HL-60/S4 treated with phorbol 12-myristate 13-acetate at 8.2 ng/mL for 4 days and 3 days (cell line): ENCODE data around the gene SEPTIN1.
"Not testable (repeated sequence)": the region's sequence is repeated elsewhere in the genome, so short reads cannot be mapped to it uniquely, and the experiment has no call there.

Experiments used
- in situ Hi-C: fragments of 300-500 bp; cut with MboI; formaldehyde crosslinking; loops from 2 replicates; pipeline ENCODE4 v1.15.0; 2022; ENCODE audit warnings: low sequenced_read_pairs

Gene SEPTIN1

GRCh38 chr16:30406795-30407101, 24.4 kb upstream of the SEPTIN1 start:
- in situ Hi-C loops, result no loop called here

GRCh38 chr16:30401768-30402425, 19.5 kb upstream of the SEPTIN1 start:
- in situ Hi-C loops, result no loop called here

GRCh38 chr16:30399435-30400186, 17.2 kb upstream of the SEPTIN1 start:
- in situ Hi-C loops, result no loop called here

GRCh38 chr16:30398661-30399434, 16.5 kb upstream of the SEPTIN1 start:
- in situ Hi-C loops, result no loop called here

GRCh38 chr16:30397776-30398660, 15.7 kb upstream of the SEPTIN1 start:
- in situ Hi-C loops, result no loop called here

- in situ Hi-C loops, result no loop called here
Observed at GRCh38 chr16:30397056-30397455, 14.7 kb upstream of the SEPTIN1 start.

GRCh38 chr16:30396627-30397026, 14.3 kb upstream of the SEPTIN1 start:
- in situ Hi-C loops, result not testable (repeated sequence)

- in situ Hi-C loops, result no loop called here
Observed at GRCh38 chr16:30395992-30396585, 13.7 kb upstream of the SEPTIN1 start.

- in situ Hi-C loops, result no loop called here
Observed at GRCh38 chr16:30395155-30395991, 13.0 kb upstream of the SEPTIN1 start, which contains the start of gene ZNF48. Gene ZNF48 (plus strand): TSS chr16:30395420. CDS start chr16:30395795, 375 bp downstream.

- in situ Hi-C loops, result no loop called here
Observed at GRCh38 chr16:30394592-30395154, 12.3 kb upstream of the SEPTIN1 start.

- in situ Hi-C loops, result no loop called here
Observed at GRCh38 chr16:30383521-30383920, 1.2 kb upstream of the SEPTIN1 start.

- in situ Hi-C loops, result no loop called here
Observed at GRCh38 chr16:30381291-30382041, 895 bp downstream of the SEPTIN1 start.

GRCh38 chr16:30380803-30381208, 1.6 kb downstream of the SEPTIN1 start:
- in situ Hi-C loops, result no loop called here

GRCh38 chr16:30380072-30380802, 2.1 kb downstream of the SEPTIN1 start:
- in situ Hi-C loops, result no loop called here

GRCh38 chr16:30379158-30379783, 3.1 kb downstream of the SEPTIN1 start:
- in situ Hi-C loops, result no loop called here

- in situ Hi-C loops, result no loop called here
Observed at GRCh38 chr16:30378236-30379157, 3.9 kb downstream of the SEPTIN1 start.
